K562 (cell line): ENCODE data around the gene IFT52. TPM values are rescaled to one million over a fixed set of nuclear protein-coding genes. Genes with fewer than 3 reads are reported as not detected.

Experiments used
- ARHGAP35 ChIP-seq: fragments of 450-650 bp; IDR thresholded peaks from 2 replicates; pipeline ENCODE4 v1.6.1; 2018; ENCODE audit not compliant: partially characterized antibody
- COPS2 ChIP-seq: fragments of 450-650 bp; conservative IDR thresholded peaks from 2 replicates; pipeline ENCODE4 v1.6.1; 2016; ENCODE audit warnings: mild to moderate bottlenecking, moderate library complexity
- DEAF1 ChIP-seq: fragments of 450-650 bp; formaldehyde crosslinking; IDR thresholded peaks from 2 replicates; pipeline ENCODE4 v1.4.0; 2020; ENCODE audit warnings: mild to moderate bottlenecking, moderate library complexity
- ESRRB ChIP-seq: fragments of 250-450 bp; sonication (Bioruptor Pico); IDR thresholded peaks from 2 replicates; pipeline ENCODE4 v1.5.0; 2020; ENCODE audit warnings: mild to moderate bottlenecking, moderate library complexity, borderline replicate concordance
- FOXA1 ChIP-seq: fragments of 450-650 bp; IDR thresholded peaks from 2 replicates; pipeline ENCODE4 v1.6.1; 2016; ENCODE audit warnings: mild to moderate bottlenecking, borderline replicate concordance
- FOXA3 ChIP-seq, 2 experiments: fragments of 450-650 bp in 1 of 2; sonication (generic) in 1 of 2; formaldehyde crosslinking; IDR thresholded peaks in 1 of 2; conservative IDR thresholded peaks in 1 of 2; 2 replicates each; pipeline versions ENCODE4 v1.4.0 to v1.8.0; 2020 to 2022; ENCODE audit warnings: mild to moderate bottlenecking in 2 of 2, missing genetic modification reagents in 1 of 2
- GABPB2 ChIP-seq: fragments of 250-450 bp; sonication (Bioruptor Pico); conservative IDR thresholded peaks from 2 replicates; pipeline ENCODE4 v1.5.1; 2021; ENCODE audit warnings: mild to moderate bottlenecking
- GATAD2B ChIP-seq: fragments of 450-650 bp; IDR thresholded peaks from 2 replicates; pipeline ENCODE4 v1.6.1; 2017; ENCODE audit warnings: mild to moderate bottlenecking, borderline replicate concordance
- GTF2F1 ChIP-seq: IDR thresholded peaks from 2 replicates; pipeline ENCODE4 v1.6.1; 2011; ENCODE audit warnings: low read depth, low read length, improper control_type of control experiment
- HMG20A ChIP-seq: fragments of 450-650 bp; formaldehyde crosslinking; conservative IDR thresholded peaks from 2 replicates; pipeline ENCODE4 v1.4.0; 2020; ENCODE audit warnings: mild to moderate bottlenecking, mixed read lengths
- NCOR1 ChIP-seq: fragments of 450-650 bp; IDR thresholded peaks from 2 replicates; pipeline ENCODE4 v1.6.1; 2016; ENCODE audit warnings: mild to moderate bottlenecking, moderate library complexity
- NFATC3 ChIP-seq: fragments of 450-650 bp; IDR thresholded peaks from 2 replicates; pipeline ENCODE4 v1.6.1; 2017; ENCODE audit warnings: mild to moderate bottlenecking
- NR3C1 ChIP-seq: sonication (generic); formaldehyde crosslinking; IDR thresholded peaks from 2 replicates; pipeline ENCODE4 v1.8.1; 2022; ENCODE audit warnings: missing genetic modification reagents
- PHF8 ChIP-seq: fragments of 200-600 bp; sonication (generic); IDR thresholded peaks from 2 replicates; pipeline ENCODE4 v1.6.1; 2012; ENCODE audit warnings: mixed run types, mild to moderate bottlenecking, inconsistent platforms, low read length, moderate library complexity, borderline replicate concordance
- PRPF4 ChIP-seq: fragments of 200-400 bp; formaldehyde crosslinking; IDR thresholded peaks from one replicate; pipeline ENCODE4 v1.6.1; 2017; ENCODE audit warnings: low read length, low read depth, mild to moderate bottlenecking; ENCODE audit not compliant: insufficient read depth, poor library complexity, severe bottlenecking
- SAFB ChIP-seq: fragments of 200-400 bp; formaldehyde crosslinking; IDR thresholded peaks from 2 replicates; pipeline ENCODE4 v1.6.1; 2017; ENCODE audit warnings: low read depth, low read length, borderline replicate concordance
- SAFB2 ChIP-seq: fragments of 200-400 bp; formaldehyde crosslinking; IDR thresholded peaks from 2 replicates; pipeline ENCODE4 v1.6.1; 2018; ENCODE audit warnings: borderline replicate concordance, low read length, low read depth, moderate library complexity; ENCODE audit not compliant: severe bottlenecking
- TFAP4 ChIP-seq: sonication (generic); formaldehyde crosslinking; IDR thresholded peaks from 2 replicates; pipeline ENCODE4 v1.8.0; 2022; ENCODE audit warnings: missing genetic modification reagents, mild to moderate bottlenecking, moderate library complexity, borderline replicate concordance
- ZFP36 ChIP-seq: fragments of 150-350 bp; IDR thresholded peaks from 2 replicates; pipeline ENCODE4 v1.6.1; 2018; ENCODE audit warnings: low read length, low read depth; ENCODE audit not compliant: partially characterized antibody
- ZNF133 ChIP-seq: fragments of 250-450 bp; sonication (Bioruptor Pico); IDR thresholded peaks from 2 replicates; pipeline ENCODE4 v1.4.0; 2020; ENCODE audit warnings: mild to moderate bottlenecking
- ZNF165 ChIP-seq: fragments of 250-450 bp; sonication (Bioruptor Pico); IDR thresholded peaks from 2 replicates; pipeline ENCODE4 v1.4.0; 2020; ENCODE audit warnings: borderline replicate concordance
- ZNF347 ChIP-seq: fragments of 450-650 bp; formaldehyde crosslinking; IDR thresholded peaks from 2 replicates; pipeline ENCODE4 v1.4.0; 2020; ENCODE audit warnings: low read depth, mild to moderate bottlenecking, moderate library complexity
- ZNF41 ChIP-seq: fragments of 250-450 bp; sonication (Bioruptor Pico); conservative IDR thresholded peaks from 2 replicates; pipeline ENCODE4 v1.4.0; 2020; ENCODE audit warnings: mild to moderate bottlenecking
- ZNF57 ChIP-seq: fragments of 450-650 bp; formaldehyde crosslinking; IDR thresholded peaks from 2 replicates; pipeline ENCODE4 v1.4.0; 2020; ENCODE audit warnings: mild to moderate bottlenecking, moderate library complexity
- ZNF740 ChIP-seq, 3 experiments: fragments of 200-800 bp in 1 of 3; sonication (Bioruptor generic) in 1 of 3; sonication (generic) in 1 of 3; formaldehyde crosslinking in 1 of 3; IDR thresholded peaks; 2 replicates each; pipeline versions ENCODE4 v1.6.1 to v1.8.0; 2016 to 2022; ENCODE audit warnings: mild to moderate bottlenecking in 2 of 3, missing compliant biosample characterization in 2 of 3, missing genetic modification characterization in 2 of 3, missing genetic modification reagents in 1 of 3
- ZNF780A ChIP-seq: fragments of 250-450 bp; sonication (Bioruptor Pico); IDR thresholded peaks from 2 replicates; pipeline ENCODE4 v1.5.0; 2021; ENCODE audit warnings: mild to moderate bottlenecking
- polyA plus RNA-seq, 8 experiments: library from polyadenylated mRNA; depleted of rRNA in 4 of 8; stranded (reverse) in 5 of 8; unstranded in 3 of 8; fragments of >200 nt; fragmentation: Nextera tagmentation in 2 of 8; fragmentation: Illumina TruSeq in 1 of 8; extraction: Ambion mirVana in 2 of 8; extraction: Trizol in 1 of 8; gene quantifications; 2 replicates each; pipeline versions ENCODE4 v1.2.1 to v1.2.3, GENCODE V29; 2011 to 2014; ENCODE audit warnings: inconsistent platforms in 1 of 8, missing spikeins in 1 of 8
- total RNA-seq, 7 experiments: library from RNA; depleted of rRNA in 6 of 7; stranded (reverse); fragments of >200 nt in 6 of 7; fragmentation: Illumina TruSeq in 2 of 7; extraction: Trizol in 2 of 7; gene quantifications; 2 replicates each; pipeline versions ENCODE4 v1.2.1 to v1.2.3, GENCODE V29; 2011 to 2021; ENCODE audit warnings: low replicate concordance in 1 of 7

The IFT52 gene
- total and polyA plus RNA-seq, 9 of the 15 experiments (the other 6 are each of a cell fraction or from before 2014, with no cell fraction given): 11.0 to 31.4 (median 20.4) TPM

- TF ChIP-seq DEAF1 (CRISPR knock-in tag) (no peak), ZNF740 (CRISPR knock-in tag; IDR thresholded peaks at IDR 0.05) (no peak), ZNF740 (tag; IDR thresholded peaks at IDR 0.05) (no peak), ZNF41 (CRISPR knock-in tag) (no peak), ZNF780A (no peak), GATAD2B (no peak; the same call in 1 of the 2 replicates), ARHGAP35 (no peak), GABPB2 (CRISPR knock-in tag) (no peak), GTF2F1 (no peak), SAFB (no peak), FOXA3 (CRISPR knock-in tag; conservative IDR thresholded peaks at IDR 0.05 in 1 of 2, IDR thresholded peaks at IDR 0.05 in 1 of 2) (no peak), NR3C1 (CRISPR knock-in tag) (no peak), NCOR1 (peak; percentile 98), PRPF4 (no peak), ZNF133 (CRISPR knock-in tag) (no peak), FOXA1 (no peak), COPS2 (no peak), ESRRB (CRISPR knock-in tag) (no peak), ZFP36 (no peak), SAFB2 (no peak), ZNF57 (CRISPR knock-in tag) (no peak), PHF8 (no peak), HMG20A (CRISPR knock-in tag) (no peak), ZNF165 (no peak), ZNF347 (CRISPR knock-in tag) (no peak), TFAP4 (CRISPR knock-in tag) (no peak), NFATC3 (no peak)
Measured at GRCh38 chr20:43690943-43691598, 100.3 kb downstream of the IFT52 start (continued).
